GM18861 (cell line): ENCODE results near the gene JAKMIP1.
"Not testable (repeated sequence)": the region's sequence is repeated elsewhere in the genome, so short reads cannot be mapped to it uniquely, and the experiment has no call there.

Experiments
- ATAC-seq: cut with Tn5 transposase; IDR thresholded peaks from one replicate; pipeline ENCODE4 v1.9.1; 2021; ENCODE audit not compliant: unreplicated experiment

Gene JAKMIP1

DNA sequence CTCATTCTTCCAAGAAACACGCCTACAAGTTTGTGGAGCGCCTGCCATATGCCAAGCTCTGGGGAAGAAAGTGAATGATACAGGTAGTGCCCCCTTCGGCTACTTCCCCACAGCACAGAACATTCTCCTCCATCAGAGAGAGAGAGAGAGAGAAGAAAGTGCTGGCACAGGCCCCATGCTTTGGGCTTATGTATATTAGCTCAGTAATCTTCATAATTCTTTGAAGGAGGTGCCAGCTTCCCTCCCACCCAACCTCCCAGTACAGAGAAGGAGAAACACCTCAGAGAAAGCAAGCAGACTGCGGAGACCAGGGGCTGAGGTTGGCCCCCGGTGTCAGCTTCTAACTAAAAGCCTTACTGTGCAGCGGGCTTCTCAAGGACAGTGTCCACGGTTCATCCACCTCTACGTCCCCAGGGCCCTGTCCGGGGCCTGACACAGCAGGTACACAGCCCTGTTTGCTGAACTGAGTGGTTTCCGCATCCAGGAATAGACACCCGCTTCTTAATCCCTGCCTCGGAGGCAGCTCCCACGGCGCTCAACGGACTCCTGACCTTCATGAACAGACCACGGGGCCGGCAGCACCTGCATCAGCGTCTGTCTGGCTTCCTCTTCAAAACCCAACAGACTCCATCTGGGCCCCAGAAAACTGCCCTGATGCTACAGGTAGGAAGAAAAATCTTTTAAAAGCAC, 50.2 kb downstream of the JAKMIP1 start:
- no peak for ATAC-seq

DNA sequence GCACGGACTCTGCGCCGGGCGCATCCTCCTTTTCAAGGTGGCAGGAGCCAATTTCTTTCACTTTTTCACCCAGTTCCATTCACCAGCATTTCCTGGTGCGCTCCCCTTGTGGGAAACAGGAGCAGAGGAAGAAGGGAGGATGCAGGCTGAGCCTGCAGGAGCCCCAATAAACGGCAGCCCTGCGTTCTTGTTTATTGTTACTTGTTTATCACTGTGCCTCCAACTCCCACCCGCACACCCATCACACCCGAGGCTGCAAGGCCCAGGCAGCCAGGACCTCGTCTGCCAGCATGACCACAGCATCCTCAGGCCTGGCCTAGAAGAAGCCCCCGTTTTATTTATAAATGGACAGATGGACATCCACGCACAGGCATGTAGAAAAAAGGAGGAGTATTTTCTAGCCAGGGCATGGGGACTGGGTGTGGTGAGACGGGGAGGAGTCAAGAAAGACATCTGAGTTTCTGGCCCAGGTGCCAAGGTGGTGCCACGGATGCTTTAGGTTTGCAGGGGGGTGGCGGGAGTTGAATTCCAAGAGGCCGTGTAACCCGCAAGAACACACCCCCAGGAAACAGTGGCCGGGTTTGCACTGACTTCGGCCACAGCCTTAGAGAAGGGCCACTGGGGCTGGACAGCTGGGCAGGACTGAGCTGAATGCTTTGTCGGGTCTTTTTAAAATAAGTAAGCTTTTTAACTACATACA, 51.7 kb downstream of the JAKMIP1 start:
- ATAC-seq: no peak

DNA sequence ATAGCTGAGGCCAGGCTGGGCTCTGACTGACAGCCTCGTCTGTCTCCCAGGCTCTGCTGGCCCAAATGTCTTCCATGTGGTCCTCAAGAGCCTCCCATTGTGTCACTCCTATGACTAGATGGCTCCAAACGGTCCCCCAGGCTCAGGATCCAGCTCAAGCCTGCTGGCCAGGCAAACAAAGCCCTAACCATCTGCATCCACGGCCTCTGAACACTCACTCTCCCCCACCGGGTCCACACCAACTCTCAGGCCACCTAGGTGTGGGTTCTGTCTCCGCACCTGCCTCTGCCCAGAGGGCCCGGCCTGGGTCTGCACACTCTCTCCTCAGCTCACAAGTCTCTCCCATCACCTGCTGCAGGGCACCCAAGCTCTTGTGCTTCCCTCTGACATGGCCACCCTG, 52.9 kb downstream of the JAKMIP1 start:
- ATAC-seq: no peak

DNA sequence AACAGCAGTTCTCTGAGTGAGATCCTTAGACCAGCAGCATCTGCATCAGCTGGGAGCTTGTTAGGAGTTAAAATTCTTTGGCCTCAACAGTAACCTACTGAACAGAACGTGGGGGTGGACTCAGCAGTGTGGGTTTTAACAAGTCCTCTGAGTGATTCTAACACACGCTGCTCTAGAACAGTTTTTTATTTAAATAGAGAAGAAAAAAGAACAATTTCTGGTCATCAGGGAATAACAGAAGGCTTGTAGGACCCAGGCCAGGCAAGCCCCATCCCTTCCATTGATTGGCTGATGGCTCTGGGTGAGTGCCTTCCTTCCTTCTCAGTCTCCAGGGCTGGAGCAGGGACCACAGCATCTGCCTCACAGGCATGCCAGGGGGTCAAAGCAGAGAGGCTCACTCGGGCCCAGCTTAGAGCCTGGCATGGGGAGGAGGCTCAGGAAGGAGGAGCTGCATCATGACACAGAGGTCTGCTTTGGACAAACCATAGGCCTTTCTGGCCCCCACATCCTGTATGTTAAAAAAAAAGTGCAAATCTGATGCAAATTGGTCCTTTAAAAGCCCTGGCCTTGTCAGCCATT, 56.7 kb downstream of the JAKMIP1 start:
- ATAC-seq: no peak

DNA sequence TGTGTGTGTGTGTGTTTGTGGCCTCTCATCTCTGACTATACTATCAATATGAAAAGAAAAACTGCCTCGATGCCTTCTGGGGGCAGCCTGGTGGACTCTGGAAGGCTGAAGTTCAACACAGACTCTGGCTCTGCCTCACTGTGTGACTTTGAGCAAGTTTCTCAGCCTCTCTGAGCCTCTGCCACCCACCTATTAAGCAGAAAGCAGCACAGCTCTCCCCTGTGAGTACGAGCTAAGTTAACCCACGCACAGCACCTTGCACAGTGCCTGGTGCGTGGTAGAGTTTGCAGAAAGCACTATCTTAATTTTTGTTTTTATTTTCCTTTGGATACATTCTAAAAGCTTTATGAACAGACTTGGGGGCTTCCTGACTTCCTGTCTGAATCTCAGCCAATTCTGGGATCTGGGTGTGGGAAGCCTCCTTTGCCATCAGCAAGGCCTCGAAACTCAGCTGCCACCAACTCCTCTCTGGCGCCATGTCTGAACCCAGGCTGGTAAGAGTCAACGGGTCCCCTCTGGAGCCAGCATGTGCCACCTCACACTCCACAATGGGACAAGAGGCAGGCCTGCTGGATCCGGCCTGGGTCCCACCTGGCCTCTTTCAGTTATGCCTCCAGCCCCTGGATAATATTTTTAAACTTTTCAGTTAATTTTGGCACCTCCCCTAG, 57.3 kb downstream of the JAKMIP1 start:
- ATAC-seq: no peak

DNA sequence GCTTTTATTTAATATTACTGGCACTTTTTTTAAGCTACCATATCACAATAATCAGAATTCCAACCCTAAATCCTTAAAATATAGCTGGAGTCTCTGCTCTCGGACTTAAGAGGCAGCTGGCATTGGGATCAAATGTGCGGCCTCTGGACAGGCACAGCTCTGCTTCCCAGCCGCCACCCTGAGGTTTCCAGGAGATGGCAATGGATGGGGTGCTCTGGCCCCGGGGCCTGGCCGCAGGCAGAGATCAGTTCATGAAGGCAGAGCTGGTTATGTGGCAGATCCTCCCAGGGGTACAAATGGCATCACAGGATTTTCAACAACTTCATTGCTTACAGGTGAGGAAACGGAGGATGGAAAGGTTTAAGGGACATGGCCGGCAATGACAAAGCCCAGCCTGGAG, 57.8 kb downstream of the JAKMIP1 start:
- no peak for ATAC-seq

DNA sequence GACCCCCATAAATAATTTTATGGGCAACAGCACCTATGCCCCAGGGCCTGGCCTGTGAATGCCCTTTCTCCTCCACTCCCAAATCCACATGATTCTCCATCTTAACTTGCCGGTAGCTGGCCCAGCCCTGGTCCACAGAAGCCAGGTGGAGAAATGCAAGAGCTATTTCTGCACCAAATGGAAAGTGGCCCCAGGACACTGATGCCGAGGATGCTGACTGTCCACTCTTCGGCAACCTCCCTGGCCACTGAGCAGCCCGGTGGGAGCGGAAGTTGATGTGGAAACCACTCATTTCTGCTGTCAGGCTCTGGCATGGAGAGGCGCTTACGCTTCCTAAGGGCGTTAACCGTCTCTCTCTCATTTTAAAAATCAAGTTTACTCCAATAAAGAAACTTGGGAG, 58.8 kb downstream of the JAKMIP1 start:
- no peak for ATAC-seq

DNA sequence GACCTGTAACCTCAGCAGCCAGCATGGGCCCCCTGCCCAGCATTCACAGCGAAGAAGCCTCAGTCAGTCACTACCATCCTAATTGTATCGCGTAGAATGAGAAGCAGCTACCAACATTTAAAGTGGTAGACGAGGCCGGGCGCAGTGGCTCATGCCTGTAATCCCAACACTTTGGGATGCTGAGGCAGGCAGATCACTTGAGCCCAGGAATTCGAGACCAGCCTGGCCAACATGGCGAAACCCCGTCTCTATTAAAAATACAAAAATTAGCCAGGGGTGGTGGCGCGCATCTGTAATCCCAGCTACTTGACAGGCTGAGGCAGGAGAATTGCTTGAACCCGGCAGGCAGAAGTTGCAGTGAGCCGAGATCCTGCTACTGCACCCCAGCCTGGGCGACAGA, 59.3 kb downstream of the JAKMIP1 start:
- not testable (repeated sequence) for ATAC-seq

DNA sequence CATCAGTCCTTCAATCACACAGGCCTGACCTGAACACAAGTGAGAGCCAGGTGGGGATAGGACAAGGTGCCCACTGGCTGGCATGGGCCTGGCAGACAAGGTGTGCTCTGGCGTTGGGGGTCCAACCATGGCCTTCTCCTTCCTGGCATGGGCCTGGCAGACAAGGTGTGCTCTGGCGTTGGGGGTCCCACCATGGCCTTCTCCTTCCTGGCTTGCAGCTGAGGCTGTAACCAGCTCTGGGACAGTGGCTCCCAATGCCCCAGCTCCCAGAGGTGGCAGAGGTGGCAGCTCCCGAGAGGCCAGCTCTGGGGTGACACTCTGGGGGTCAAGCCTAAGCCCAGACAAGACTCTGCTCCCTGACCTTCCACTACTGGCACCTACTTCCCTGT, 62.6 kb downstream of the JAKMIP1 start:
- no peak for ATAC-seq

DNA sequence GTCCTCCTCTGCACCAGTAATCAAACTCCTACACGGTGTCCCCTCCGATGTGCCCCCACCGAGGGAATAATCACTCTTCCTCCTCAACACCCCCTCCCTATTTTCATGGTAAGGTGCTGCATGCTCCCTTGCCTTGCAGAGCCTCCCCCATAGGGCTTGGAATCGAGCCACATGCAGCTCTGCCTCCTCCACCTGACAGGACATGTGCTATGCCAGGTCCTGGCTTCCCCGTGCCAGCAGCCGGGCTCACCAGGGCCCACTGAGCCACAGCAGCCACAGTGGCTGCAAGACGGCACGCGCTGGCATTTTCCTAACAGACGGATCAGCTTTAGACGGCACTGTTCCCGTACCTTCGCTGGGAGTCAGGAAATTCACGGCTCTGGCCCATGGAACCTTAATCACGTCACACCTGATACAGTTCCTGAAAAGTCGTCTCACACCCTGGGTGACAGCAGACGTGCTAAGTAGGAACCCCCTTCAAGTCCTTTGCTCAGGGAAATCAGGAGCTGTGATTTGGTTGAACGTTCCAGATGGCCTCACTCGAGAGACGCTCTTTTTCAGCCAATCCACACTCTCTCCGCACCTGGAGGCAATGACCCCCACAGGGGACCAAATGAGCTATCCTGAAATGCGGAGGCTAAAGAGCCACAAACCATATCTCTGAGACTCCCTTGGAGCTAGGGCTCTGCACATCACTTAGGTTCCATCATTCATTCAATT, 63.2 kb downstream of the JAKMIP1 start:
- no peak for ATAC-seq

DNA sequence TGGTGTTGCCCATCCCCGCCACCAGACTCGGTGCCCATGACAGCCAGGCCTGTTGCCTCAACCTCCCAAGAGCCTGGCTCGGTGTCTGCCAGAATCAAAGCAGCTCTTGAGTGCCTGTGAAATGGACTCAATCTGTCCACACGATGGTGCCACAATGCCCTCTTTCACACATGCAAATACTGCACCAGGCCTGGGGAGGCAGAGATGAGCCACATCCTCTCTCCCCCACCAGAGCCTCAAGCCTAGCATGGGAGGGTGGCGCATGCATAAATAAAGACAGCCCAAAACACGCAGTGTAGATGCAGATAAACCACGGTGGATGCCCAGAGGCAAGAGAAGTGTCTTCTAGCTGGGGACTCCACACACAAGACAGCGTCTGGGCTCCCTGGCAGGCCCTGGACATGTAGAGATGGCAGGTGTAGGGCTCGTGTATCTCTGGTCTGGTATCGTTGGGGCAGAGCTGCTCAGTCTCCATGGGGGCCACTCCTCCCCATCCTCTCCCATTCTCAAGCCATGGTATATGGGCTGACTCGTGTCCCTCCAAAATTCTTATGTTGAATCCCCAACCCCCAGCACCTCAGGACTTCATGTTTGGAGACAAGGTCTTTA, 65.6 kb downstream of the JAKMIP1 start:
- peak; percentile 76 for ATAC-seq

DNA sequence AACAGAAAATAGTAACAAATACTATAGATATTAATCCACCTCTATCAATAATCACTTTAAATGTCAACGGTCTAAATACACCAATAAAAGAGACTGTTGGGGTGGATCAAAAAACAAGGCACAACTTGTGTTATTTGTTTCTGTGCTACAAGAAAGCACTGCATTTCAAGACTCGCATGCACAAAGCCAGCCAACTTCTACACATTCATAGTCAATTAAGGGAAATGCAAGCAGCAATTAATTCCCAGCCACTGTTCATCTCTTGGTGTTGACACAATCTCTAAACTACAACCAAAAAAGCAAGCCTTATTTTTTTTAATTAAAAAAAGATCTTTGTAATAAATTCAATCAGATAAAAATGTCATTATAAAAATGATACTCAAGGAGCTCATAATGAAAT, 67.6 kb downstream of the JAKMIP1 start:
- ATAC-seq: no peak

DNA sequence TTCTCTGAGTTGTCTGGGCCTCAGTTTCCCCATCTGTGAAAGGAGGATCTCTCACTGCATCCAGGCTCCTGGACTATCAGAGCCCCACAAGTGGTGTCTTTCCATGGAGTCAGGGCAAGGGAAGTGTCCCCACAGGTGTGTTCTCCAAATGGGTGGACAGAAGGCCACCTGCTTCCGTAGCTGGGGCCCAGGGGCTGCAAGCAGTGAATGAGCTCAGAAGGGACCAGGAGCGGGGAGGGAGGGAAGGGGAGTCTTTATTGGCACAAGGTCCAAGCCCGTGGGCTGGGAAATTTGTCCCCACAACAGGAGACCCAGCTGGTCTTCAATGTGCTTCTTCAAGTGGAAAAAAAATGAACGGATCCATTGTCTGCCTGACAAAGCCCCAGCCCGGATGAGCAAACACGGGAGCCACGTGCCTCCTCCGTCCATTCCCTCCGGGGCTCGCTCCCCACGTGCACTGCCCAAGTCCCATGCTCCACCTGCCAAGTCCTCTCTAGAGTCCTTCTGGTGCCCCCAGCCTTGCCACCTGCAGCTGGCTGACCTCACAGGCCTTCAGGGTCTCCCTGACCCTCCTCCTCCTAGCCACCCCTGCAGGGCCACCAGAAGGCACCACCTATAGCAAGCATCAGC, 72.0 kb downstream of the JAKMIP1 start:
- no peak for ATAC-seq

DNA sequence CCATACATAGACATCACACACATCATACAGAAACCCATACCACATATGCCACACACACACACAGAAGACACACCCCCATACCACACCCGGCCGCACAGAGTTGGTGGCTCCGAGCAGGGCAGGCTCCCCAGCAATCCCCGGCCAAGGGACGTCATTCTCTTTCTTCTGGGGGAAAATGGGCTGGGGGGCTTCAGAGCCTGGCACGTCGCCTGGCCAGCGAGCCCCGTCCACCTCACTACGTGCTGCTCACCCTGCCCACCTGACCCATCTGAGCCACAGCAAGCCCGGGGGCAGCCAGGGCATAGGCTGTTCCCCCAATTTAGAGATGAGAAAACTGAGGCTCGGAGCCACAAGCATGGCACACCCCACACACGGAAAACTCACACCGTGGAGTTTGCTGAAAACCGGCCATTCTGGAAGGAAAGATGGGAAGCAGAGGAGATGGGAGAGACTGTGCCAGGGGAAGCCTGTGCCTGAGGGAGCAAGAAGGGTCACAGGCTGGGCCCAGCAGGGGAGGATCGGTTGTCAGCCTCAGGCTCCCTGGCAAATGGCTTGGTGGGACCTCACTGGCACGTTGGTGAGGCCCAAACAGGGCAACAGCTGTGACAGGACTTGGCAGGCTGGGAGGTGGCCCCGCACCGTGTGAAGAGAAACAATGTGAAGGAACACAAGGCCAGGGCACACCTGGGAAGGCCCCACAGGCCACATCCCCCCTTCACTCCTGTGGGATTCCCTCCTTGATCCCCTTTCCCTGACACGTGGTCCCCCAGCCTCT, 73.2 kb downstream of the JAKMIP1 start:
- ATAC-seq: no peak

DNA sequence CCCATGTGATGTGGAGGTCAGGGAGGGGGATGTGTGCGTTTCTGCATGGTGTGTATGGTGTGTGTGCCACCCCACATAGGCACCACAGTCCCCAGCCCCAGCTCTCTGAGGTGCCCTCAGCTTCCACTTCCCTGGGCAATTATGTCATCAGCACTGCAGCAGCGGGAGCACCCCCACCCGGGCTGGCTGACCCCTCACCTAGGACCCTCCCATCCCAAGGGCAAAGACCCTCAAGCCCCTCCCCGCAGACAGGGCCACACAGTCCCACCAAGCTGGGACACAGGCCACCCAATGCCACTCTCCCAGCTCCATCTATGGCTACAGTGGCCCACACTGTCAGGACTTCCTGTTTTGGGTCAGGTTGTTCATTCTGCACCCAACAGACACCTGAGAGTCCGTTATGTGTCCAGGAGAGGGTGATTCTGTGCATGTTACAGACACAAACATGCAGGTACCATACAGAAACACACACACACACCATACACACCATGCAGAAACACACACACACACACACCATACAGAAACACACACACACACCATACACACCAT, 75.2 kb downstream of the JAKMIP1 start:
- no peak for ATAC-seq

DNA sequence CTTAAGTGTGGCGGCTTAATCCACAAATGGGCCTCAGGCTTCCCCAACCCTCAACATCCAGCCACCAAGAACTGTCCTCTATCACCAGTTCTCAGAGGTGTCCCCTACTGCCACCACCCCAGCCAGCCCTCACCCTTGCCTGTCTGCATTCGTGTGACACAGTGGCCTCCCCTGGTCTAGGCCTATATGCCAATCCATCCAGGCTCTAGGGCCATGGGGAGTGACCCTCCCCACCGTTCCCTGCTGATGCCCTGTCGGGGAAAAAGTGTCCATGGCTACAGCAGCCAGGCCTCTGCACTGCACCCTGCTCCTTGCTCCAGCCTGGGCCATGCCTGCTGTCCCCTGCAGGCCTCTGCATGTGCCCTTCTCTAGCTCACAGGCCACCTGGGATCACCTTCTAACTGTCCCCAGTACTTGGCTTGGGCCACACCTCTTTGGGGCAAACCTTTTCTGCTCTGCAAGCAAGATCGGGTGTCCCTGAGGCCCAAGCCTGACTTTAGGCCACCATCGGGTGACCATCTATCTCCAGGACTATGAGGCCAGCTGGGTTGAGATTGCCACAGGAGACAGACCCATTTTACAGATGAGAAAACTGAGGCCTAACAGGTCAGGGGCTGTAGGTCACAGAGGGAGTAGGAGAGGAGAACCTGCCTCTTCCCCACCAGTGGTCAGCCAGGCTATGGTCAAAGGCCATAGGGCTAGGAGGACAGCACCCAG, 75.8 kb downstream of the JAKMIP1 start:
- ATAC-seq: no peak

DNA sequence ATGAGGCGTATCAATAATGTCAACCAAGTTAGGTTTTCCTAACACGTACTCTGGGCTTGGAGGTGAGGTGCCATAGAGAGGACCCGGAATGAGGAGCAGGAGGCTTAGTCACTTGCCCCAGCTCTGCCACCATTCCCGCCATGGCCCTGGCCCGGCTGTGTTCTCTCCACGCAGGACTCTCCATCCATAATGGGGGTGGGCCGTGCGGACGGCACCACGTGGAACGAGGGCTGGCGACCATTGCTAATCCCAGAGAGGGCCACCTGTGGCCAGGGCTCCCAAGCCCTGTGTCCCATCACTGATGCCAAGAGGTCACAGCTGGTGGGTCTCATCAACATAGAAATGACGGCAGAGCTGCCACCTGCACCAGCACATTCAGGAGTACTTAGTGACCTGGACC, 76.4 kb downstream of the JAKMIP1 start:
- no peak for ATAC-seq

DNA sequence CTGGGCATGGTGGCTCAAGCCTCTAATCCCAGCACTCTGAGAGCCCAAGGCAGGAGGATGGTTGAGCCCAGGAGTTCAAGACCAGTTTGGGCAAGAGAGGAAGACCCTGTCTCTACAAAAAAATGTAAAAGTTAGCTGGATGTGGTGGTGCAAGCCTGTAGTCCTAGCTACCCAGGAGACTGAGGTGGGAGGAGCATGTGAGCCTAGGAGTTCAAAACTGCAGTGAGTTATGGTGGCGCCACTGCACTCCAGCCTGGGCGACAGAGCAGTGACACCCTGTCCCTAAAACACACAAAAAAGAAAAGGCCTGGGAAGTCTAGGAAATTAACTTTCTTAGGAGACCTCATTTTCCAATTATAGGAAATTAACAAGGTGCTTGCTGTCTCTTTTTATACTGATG, 76.8 kb downstream of the JAKMIP1 start:
- ATAC-seq: no peak

DNA sequence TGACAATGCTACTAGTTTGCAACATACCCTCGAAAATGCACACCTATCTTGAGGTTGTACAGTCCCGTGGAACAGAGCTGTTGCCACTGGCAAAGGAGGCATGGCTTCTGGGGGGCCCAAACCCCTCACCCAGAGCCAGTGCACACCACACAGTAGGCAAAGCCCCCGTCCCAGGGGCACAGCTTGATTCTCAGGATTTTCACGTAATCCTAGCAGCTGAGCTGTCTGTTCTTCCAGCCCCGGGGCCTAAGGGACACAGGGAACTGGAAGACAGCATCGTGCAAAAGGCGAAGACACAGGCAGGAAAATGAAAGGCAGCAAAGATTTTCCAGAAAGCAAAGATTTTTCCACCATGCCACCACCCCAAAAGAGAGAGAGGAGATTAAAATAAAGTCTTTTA, 77.2 kb downstream of the JAKMIP1 start:
- ATAC-seq: no peak
